ENCODE data around the gene TKTL1.

The TKTL1 gene

DNA sequence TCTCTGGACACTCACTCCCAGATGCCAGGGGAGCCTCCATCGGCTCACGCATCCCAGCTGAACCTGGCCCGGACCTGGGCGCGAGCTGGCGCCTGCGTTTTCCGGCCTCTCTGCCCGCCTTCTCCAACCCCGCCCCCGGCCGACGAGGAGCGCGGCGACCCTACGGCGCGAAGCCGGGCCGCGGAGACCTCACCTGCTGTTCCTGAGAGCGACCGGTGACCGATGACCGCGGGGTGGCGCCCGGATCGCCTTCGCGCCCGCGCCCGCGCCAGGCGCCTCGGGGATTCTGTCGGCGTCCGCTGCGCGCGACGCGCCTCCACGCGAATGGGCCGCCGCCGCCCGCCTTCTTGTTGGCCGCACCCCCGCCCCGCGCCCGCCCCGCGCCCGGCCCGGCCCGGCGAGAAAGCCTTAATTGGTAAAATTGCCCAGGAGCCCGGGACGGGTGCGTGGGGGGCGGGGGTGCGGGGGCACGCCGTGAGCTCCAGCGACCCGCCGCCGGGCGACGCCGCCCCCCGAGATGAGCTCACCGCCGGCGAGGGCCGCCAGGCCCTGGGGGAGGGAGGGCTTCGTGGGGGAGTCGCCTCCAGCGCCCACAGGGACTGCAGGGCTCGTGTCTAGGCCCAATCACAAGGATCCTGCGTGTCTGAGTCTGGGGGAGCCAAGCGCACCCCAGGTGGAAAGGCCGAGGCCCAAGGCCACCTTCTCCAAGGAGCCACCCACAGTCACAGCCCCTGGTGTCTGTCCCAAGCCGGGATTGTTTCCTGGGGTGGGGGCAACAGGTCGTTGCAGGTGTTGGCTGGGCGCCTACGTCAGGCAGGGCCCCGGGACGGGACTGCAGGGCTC, 78.9 kb downstream of the TKTL1 start, which contains the start of gene FLNA:
TSS of gene FLNA (minus strand) at position 322 of the 843 bp plus-strand sequence. CDS start 3,389 bp downstream, outside the sequence.
- Histone ChIP-seq H3K9me3 (peaks cover 63% of the 10 kb centered on the region), H3K4me2 (peak within 1 kb of the TSS; percentile 85), H3K27ac (no peak within 1 kb of the TSS), H3K4me3 (peak within 1 kb of the TSS; percentile 63), H3K9ac (no peak within 1 kb of the TSS), H3K36me3 (no peaks in the 10 kb centered on the region), H4K20me1 (peaks cover 6% of the 10 kb centered on the region; the same call in 1 of the 2 replicates), H3K4me1 (peaks cover 39% of the 10 kb centered on the region), H3K27me3 (peaks cover 38% of the 10 kb centered on the region)
- TF ChIP-seq Cebpa-rat (IDR thresholded peaks at IDR 0.05), result no peak

- Histone ChIP-seq H3K27ac (no peak overlapping the region), H3K9ac (no peak overlapping the region), H4K20me1 (peaks cover 7% of the 10 kb centered on the region; the same call in 1 of the 2 replicates), H3K27me3 (peaks cover 38% of the 10 kb centered on the region), H3K4me1 (peaks cover 42% of the 10 kb centered on the region), H3K9me3 (peaks cover 63% of the 10 kb centered on the region), H3K4me3 (peak overlapping the region; percentile 63; the same call in 1 of the 2 replicates), H3K36me3 (0 out of 2 replicates have a peak, but pooled peaks cover under 1% of the 10 kb centered on the region), H3K4me2 (peak overlapping the region; percentile 85)
- no peak for TF ChIP-seq Cebpa-rat (IDR thresholded peaks at IDR 0.05)
These were observed 79.5 kb downstream of the TKTL1 start for GRCh38 chrX:154375156-154375504.

DNA sequence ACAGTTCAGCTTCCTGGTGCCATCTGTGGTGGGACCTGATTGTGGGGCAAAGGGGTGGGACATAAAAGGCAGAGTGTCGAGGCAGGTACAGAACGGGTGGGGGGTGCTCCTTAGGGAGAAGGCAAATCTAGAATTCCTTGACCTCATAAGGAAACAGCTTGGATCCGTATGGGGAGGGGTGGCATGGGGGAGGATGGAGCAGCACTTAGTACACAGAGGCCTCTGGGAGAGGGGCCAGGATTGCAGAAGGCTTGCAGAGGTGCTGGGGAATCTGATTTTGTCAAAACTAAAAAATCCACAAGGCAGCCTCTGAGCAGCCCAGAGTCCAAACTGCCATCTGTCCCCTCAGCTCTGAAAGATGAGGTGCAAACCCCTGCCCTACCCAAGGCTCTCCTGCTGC, 81.2 kb downstream of the TKTL1 start:
- Histone ChIP-seq H3K9me3 (peaks cover 60% of the 10 kb centered on the region), H3K27ac (no peak overlapping the region), H3K4me1 (peaks cover 48% of the 10 kb centered on the region), H3K4me3 (no peak overlapping the region), H3K4me2 (peak overlapping the region; percentile 80; the same call in 1 of the 2 replicates), H3K36me3 (peaks cover 14% of the 10 kb centered on the region; the same call in 1 of the 2 replicates), H3K9ac (no peak overlapping the region), H3K27me3 (peaks cover 35% of the 10 kb centered on the region), H4K20me1 (peaks cover 15% of the 10 kb centered on the region; the same call in 1 of the 2 replicates)
- TF ChIP-seq Cebpa-rat (IDR thresholded peaks at IDR 0.05), result no peak

- Histone ChIP-seq H3K9ac (peak overlapping the region; percentile 82), H3K9me3 (peaks cover 45% of the 10 kb centered on the region), H3K27me3 (peaks cover 21% of the 10 kb centered on the region), H3K27ac (peak overlapping the region; percentile 88), H3K36me3 (peaks cover 14% of the 10 kb centered on the region; the same call in 1 of the 2 replicates), H3K4me2 (peak overlapping the region; percentile 80), H3K4me1 (peaks cover 42% of the 10 kb centered on the region), H3K4me3 (peak overlapping the region; percentile 64), H4K20me1 (peaks cover 15% of the 10 kb centered on the region; the same call in 1 of the 2 replicates)
- TF ChIP-seq Cebpa-rat (IDR thresholded peaks at IDR 0.05), result no peak
These were observed 82.6 kb downstream of the TKTL1 start for GRCh38 chrX:154378059-154378798.

DNA sequence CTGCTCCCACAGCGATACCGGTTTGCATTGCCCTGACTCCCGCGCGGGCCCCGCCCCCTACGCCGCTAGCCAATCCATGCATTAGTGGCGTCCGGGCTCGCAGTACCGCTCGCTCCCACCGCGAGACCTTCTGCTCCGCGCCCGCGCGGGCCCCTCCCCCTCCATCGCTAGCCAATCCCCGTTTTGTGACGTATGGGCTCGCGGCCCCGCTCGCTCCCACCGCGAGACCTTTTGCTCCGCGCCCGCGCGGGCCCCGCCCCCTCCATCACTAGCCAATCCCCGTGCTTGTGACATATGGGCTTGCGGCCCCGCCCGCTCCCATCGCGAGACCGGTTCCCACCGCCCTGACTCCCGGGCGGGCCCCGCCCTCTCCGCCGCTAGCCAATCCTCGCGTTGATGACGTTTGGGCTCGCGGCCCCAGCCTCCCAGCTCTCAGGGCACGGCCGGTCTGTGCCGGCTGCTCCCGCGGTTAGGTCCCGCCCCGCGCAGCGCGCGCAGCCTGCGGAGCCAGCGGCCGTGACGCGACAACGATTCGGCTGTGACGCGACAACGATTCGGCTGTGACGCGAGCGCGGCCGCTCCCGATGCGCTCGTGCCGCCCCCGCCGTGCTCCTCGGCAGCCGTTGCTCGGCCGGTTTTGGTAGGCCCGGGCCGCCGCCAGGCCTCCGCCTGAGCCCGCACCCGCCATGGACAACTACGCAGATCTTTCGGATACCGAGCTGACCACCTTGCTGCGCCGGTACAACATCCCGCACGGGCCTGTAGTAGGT, 83.4 kb downstream of the TKTL1 start, which contains the start of gene EMD:
TSS of gene EMD (plus strand) at position 497 of the 770 bp plus-strand sequence. CDS start at position 687, 190 bp downstream.
- Histone ChIP-seq H3K9ac (peak within 1 kb of the TSS; percentile 96), H3K4me3 (peak within 1 kb of the TSS; percentile 90), H3K4me2 (peak within 1 kb of the TSS; percentile 84), H3K27ac (peak within 1 kb of the TSS; percentile 96), H3K36me3 (peaks cover 14% of the 10 kb centered on the region; the same call in 1 of the 2 replicates), H3K27me3 (peaks cover 15% of the 10 kb centered on the region), H3K9me3 (peaks cover 42% of the 10 kb centered on the region), H4K20me1 (peaks cover 15% of the 10 kb centered on the region; the same call in 1 of the 2 replicates), H3K4me1 (peaks cover 35% of the 10 kb centered on the region)
- no peak for TF ChIP-seq Cebpa-rat (IDR thresholded peaks at IDR 0.05)

DNA sequence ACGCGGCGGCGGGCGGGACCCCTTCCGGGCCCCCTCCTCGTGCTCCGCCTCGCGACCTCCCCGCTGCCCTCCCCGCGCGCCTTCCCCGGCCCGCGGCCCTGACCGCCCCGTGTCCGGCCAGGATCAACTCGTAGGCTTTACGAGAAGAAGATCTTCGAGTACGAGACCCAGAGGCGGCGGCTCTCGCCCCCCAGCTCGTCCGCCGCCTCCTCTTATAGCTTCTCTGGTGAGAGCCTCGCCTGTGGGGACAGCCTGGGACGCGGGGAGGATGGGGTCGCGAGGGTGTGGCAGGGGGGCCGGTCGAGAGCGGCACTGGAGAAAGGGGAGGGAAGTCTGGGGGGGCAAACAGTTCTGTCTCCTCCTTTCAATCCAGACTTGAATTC, 84.0 kb downstream of the TKTL1 start:
- Histone ChIP-seq H3K9me3 (peaks cover 44% of the 10 kb centered on the region), H4K20me1 (peaks cover 15% of the 10 kb centered on the region; the same call in 1 of the 2 replicates), H3K27me3 (peaks cover 10% of the 10 kb centered on the region), H3K9ac (peak overlapping the region; percentile 96), H3K4me3 (peak overlapping the region; percentile 90), H3K36me3 (peaks cover 14% of the 10 kb centered on the region; the same call in 1 of the 2 replicates), H3K4me1 (peaks cover 37% of the 10 kb centered on the region), H3K27ac (peak overlapping the region; percentile 96), H3K4me2 (peak overlapping the region; percentile 84)
- no peak for TF ChIP-seq Cebpa-rat (IDR thresholded peaks at IDR 0.05)

Measured in BLaER1 (cell line).